Uterus (tissue), 2 donors: Measurements from ENCODE around the gene A1BG.

Source experiments
- POLR2A ChIP-seq, 2 donors: fragments of 450-650 bp; IDR thresholded peaks; one replicate each; pipeline ENCODE4 v1.6.1; 2016; ENCODE audit warnings: antibody characterized with exemption in 2 of 2, mild to moderate bottlenecking in 1 of 2, moderate library complexity in 1 of 2
- TF ChIP-seq, protein P1 (sequence below), 4 experiments: fragments of 200-600 bp in 2 of 4; fragments of 450-650 bp in 2 of 4; sonication (generic) in 2 of 4; IDR thresholded peaks; one replicate each; pipeline ENCODE4 v1.5.1; 2016 to 2019; ENCODE audit warnings: antibody characterized with exemption in 4 of 4, mild to moderate bottlenecking in 2 of 4, moderate library complexity in 1 of 4

- TF ChIP-seq, protein P1, sequence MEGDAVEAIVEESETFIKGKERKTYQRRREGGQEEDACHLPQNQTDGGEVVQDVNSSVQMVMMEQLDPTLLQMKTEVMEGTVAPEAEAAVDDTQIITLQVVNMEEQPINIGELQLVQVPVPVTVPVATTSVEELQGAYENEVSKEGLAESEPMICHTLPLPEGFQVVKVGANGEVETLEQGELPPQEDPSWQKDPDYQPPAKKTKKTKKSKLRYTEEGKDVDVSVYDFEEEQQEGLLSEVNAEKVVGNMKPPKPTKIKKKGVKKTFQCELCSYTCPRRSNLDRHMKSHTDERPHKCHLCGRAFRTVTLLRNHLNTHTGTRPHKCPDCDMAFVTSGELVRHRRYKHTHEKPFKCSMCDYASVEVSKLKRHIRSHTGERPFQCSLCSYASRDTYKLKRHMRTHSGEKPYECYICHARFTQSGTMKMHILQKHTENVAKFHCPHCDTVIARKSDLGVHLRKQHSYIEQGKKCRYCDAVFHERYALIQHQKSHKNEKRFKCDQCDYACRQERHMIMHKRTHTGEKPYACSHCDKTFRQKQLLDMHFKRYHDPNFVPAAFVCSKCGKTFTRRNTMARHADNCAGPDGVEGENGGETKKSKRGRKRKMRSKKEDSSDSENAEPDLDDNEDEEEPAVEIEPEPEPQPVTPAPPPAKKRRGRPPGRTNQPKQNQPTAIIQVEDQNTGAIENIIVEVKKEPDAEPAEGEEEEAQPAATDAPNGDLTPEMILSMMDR (IDR thresholded peaks at IDR 0.05), result no peak
- TF ChIP-seq POLR2A (IDR thresholded peaks at IDR 0.05), result no peak
Measured at GRCh38 chr19:58399903-58400302, 46.6 kb upstream of the A1BG start.
